H4 (cell line): Measurements from ENCODE around the gene ANKZF1. TPM values are rescaled to one million over a fixed set of nuclear protein-coding genes. Genes with fewer than 3 reads are reported as not detected.

Experiments
- DNase-seq: peaks from one replicate; pipeline ENCODE4 v3.0.0-alpha.2; 2015; ENCODE audit warnings: low spot score
- total RNA-seq: library from RNA; depleted of rRNA; stranded (reverse); fragments of >200 nt; shearing (Covaris generic); gene quantifications from 2 replicates; pipeline ENCODE4 v1.2.3, GENCODE V29; 2014; rRNA removed

Gene ANKZF1
- total RNA-seq, 1 experiment from 2014 or later: 9.2 TPM

DNA sequence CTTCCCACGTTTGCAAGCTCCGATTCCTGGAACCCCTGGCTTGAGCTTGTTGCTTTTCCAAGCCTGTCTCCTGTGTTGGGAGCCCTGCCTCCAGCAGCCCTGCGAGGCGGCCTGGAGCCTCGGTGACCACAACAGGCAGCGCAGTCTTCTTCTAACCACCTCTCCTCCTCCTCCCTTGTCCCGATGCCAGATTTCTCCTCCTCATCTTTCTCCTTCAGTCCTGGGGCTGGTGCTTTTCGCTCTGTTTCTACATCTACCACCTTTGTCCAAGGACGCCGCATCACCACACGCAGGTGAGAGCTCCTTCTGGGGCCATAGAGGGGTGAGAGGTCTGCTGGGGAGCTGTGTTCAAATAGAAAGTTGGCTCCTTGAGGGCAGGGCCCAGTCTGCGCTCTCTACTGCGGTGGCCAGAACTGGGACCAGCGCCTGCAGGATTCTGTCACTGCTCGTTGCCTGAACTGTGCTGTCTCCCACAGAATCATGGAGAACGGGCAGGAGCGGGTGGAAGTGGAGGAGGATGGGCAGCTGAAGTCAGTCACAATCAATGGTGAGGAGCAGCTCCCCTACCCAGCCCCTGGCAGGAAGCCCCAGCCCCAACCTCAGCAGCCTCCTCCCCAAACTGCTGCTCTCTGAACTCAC, 53.5 kb downstream of the ANKZF1 start:
- no peak for DNase-seq

DNA sequence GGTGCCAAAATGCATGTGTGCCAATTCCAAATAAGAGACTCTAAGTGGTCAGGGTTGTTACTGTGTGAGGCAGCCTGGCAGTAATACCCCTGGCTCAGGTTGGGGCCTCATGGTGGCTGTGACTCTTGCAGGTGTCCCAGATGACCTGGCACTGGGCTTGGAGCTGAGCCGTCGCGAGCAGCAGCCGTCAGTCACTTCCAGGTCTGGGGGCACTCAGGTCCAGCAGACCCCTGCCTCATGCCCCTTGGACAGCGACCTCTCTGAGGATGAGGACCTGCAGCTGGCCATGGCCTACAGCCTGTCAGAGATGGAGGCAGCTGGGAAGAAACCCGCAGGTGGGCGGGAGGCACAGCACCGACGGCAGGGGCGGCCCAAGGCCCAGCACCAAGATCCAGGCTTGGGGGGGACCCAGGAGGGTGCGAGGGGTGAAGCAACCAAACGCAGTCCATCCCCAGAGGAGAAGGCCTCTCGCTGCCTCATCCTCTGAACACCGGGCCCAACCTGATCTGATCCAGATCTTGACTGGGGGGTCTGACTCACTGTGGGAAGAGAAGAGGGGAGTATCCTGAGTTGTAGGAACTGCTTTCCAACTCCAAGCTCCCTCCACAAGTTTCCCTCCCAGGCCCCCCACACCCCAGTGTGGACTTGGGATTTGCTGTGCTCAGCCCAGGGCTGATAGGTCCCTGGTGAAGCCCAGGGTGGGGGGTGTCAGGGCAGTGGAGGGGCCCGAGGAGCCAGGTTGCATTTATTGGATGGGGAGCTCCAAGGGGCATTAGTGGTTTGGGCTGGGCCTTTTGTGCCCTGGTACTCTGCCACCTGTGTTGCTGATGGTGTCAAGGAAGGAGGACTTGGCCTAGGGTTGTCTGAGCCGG, 55.1 kb downstream of the ANKZF1 start:
- DNase-seq: no peak

DNA sequence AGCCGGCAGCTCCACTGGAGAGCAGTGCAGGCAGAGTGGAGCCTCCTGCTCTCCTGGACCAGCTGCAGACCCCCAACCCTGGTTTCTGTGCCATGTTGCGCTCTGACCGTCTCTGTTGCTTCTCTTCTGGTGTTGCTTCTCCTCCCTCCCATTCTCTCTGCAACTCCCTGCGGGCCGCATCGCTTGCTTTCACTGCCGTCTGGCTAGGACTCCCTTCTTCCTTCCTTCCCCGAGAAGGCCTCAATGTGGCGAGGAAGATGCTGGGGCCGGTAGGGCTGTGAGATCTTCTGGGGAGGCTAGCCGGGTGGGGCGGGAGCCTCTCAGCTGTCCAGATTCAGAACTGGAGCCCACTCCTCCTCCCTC, 55.7 kb downstream of the ANKZF1 start:
- no peak for DNase-seq

DNA sequence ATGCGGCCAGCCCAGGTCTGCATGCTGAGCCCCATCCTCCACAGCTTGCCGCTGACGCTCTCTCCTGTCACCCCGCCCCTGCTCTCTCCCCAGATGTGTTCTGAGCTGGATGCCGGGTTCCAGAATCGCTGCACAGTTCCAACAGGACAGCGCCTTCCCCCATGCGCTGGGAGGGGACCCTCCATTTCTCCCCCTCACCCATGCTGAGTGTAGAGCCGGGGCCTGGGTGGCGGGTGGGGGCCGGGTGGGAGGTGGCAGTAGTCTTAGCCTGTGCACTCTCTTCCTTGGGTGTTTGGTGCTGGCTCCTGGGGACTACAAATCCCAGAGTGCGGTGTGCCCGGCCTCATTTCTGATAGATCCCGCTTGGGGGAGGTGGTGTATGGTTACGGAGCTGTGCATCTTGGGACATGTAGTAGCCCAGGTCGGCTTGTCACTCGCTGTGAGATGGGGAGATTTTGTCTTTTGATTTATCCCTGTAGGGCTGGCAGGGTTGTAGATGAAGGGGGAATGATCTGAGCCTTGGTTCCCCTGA, 56.4 kb downstream of the ANKZF1 start:
- DNase-seq: no peak

Other genes with a start within 250 kb of the ANKZF1 start
- gene FEV, start 244.6 kb upstream of the ANKZF1 start, total RNA-seq: not detected in 2 replicates
- not detected in 2 replicates for gene CRYBA2, start 236.4 kb upstream of the ANKZF1 start, total RNA-seq
- 0.10 TPM in 1 of 2 replicates, not detected in the other for gene CFAP65, start 188.3 kb upstream of the ANKZF1 start, total RNA-seq
- gene IHH, start 168.9 kb upstream of the ANKZF1 start, total RNA-seq: not detected in 2 replicates
- gene NHEJ1, start 69.0 kb upstream of the ANKZF1 start, total RNA-seq: 20.9 and 27.4 TPM in 2 replicates
- 0.12 TPM in 1 of 2 replicates, not detected in the other for gene SLC23A3, start 59.8 kb upstream of the ANKZF1 start, total RNA-seq
- 10.8 and 13.3 TPM in 2 replicates for gene CNPPD1, start 52.9 kb upstream of the ANKZF1 start, total RNA-seq
- 52.8 and 53.3 TPM in 2 replicates for gene RETREG2, start 51.5 kb upstream of the ANKZF1 start, total RNA-seq
- 22.7 and 37.4 TPM in 2 replicates for gene ZFAND2B, start 23.0 kb upstream of the ANKZF1 start, total RNA-seq
- 47.2 and 47.4 TPM in 2 replicates for gene ABCB6, start 10.8 kb upstream of the ANKZF1 start, total RNA-seq
- 46.4 and 73.6 TPM in 2 replicates for gene ATG9A, start 170 bp upstream of the ANKZF1 start, total RNA-seq
- 5.7 and 7.6 TPM in 2 replicates for gene GLB1L, start 15.6 kb downstream of the ANKZF1 start, total RNA-seq
- 32.8 and 42.1 TPM in 2 replicates for gene STK16, start 15.7 kb downstream of the ANKZF1 start, total RNA-seq
- gene TUBA4B, start 23.4 kb downstream of the ANKZF1 start, total RNA-seq: not detected in 2 replicates
- gene TUBA4A, start 24.1 kb downstream of the ANKZF1 start, total RNA-seq: 6.2 and 9.3 TPM in 2 replicates
- gene DNAJB2, start 49.6 kb downstream of the ANKZF1 start, total RNA-seq: 16.1 and 18.3 TPM in 2 replicates
- gene PTPRN, start 79.6 kb downstream of the ANKZF1 start, total RNA-seq: 6.8 and 10.0 TPM in 2 replicates
- gene RESP18, start 102.9 kb downstream of the ANKZF1 start, total RNA-seq: not detected in 2 replicates
- 79.9 and 87.7 TPM in 2 replicates for gene DNPEP, start 158.1 kb downstream of the ANKZF1 start, total RNA-seq
- gene DES, start 188.6 kb downstream of the ANKZF1 start, total RNA-seq: 0.68 and 1.2 TPM in 2 replicates
- gene SPEG, start 205.0 kb downstream of the ANKZF1 start, total RNA-seq: 2.5 and 3.7 TPM in 2 replicates